ENCODE results near the gene DACH1.
"Not testable (repeated sequence)": the region's sequence is repeated elsewhere in the genome, so short reads cannot be mapped to it uniquely, and the experiment has no call there.

DACH1 gene

GRCh38 chr13:71865874-71866334, 1.1 kb downstream of the DACH1 start:
- DNase-seq, result no peak

DNA sequence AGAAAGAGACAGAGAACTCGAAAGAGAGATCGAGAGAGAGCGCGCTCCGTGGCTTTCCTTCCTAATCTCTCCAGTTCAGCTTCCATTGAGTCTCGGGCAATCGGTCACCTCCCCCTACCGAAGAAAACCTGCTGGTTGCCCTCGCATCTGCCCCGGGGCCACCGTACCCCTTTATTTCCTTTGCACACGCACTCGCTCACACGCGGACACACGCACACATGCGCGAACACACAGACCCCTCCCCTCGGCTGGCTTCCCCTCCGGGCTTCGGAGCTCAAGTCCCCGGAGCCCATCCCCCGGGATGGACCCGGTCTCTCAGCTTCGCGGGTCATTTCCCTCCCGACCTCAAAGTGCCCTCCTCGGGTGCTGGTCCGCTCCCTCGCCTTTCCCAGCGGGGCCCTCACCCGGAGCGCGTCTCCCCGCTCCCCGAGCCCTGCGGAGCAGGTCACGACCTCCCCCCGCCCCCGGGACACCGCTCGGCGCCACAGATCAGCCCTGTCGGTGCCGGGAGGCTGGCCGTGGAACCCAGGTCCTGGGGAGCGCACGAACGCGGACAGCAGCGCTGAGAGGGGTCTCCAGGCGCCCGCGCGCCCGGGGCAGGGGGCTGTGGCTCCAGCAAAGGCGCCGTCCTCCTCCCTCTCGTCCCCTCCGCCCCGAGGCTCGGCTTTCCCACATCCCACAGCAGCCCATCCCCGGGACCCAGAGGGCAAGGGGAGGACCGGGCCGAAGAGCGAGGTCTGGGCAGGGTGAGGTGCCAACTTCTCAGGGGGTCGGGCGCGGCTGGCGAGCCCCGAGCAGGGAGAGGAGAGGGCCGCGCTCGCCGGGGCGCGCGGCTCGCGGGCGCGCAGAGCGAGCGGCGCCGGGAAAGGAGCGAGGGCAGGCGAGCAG, 1.8 kb downstream of the DACH1 start:
- DNase-seq, result no peak

- DNase-seq, result no peak
Measured at GRCh38 chr13:71864094-71864985, 2.7 kb downstream of the DACH1 start.

DNA sequence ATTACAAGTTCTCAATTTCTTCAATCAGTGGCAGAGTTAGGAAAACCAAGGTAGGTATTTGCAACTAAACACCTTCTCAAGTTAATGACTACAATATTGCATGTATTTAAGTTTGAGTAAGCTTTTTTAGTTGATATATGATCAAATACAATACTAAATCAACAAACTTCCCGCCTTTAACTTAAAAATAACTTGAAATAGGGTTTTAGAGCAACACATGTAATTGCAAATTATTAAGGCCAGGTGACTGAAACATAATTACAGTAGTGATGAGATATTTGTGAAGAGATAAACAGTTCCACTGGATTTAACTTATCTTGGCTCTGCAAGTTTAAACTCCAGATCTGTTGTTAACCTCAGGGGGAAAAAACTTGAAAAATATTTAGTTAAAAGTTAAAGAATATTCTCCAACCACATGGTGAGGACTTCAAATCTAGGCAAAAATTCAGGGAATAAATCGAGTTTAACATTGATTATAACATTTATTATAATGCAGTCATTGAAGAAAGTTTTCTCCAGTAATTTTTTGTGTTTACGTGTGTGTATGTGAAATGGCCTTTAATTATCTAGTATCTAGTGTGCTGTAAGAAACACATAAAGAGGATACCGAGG, 3.6 kb downstream of the DACH1 start:
- DNase-seq, result no peak

DNA sequence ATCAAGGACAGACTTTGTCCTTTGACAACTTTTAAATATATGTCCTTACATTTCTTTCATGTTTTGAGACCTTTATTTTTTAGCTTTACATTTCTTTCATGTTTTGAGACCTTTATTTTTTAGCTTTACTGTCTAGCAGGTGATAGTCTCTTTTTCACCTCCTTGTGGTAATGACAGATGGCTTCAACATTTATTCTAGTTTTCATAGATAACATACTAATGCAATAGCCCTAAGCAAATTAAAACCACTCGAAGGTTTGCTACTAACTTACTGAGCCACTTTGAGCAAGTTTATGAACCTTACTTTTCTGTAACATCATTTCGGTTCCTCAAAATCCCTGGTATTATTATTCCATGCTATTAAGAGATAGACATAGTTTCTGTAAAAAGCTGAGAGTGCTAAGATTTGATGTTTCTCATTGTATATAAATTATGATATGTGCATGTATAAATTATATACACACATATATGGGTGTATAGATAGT, 4.5 kb downstream of the DACH1 start:
- DNase-seq, result no peak

GRCh38 chr13:71861769-71862458, 5.1 kb downstream of the DACH1 start:
- no peak for DNase-seq

- DNase-seq, result no peak
Measured at GRCh38 chr13:71860547-71861138, 6.4 kb downstream of the DACH1 start.

DNA sequence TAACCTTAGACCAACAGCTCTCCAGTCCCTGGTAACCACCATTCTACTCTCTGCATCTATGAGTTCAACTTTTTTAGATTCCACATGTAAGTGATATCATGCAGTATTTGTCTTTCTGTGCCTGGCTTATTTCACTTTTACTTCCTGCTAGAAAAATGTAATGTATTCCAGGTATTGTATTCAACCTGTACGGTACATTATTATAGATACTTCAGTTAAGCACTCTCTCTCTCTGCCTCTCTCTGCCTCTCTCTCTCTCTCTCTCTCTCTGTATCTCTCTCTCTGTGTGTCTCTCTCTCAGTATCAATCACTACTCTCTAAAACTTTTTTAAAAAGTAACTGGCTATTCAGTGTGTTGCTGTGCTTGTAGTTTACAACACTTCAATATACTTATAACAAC, 8.4 kb downstream of the DACH1 start:
- DNase-seq, result no peak

GRCh38 chr13:71856548-71857043, 10.4 kb downstream of the DACH1 start:
- no peak for DNase-seq

DNA sequence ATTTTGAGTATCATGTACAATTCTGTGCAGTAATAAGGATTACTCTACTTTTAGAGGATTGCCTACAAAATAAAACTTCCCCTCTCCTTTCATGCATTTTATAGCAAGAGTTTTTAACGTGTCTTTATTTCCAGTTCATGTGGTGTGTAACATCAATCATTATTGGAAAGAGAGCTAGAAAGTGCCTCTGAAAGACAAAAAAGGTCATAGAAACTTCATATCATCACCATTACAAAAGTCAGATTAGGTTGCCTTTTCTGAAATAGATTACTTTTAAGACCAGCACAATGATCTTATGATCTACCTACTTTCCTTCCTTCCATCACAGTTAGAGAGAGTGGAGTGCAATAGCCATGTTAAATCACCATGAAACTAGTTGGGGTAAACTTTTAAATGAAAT, 12.6 kb downstream of the DACH1 start:
- DNase-seq, result no peak

DNA sequence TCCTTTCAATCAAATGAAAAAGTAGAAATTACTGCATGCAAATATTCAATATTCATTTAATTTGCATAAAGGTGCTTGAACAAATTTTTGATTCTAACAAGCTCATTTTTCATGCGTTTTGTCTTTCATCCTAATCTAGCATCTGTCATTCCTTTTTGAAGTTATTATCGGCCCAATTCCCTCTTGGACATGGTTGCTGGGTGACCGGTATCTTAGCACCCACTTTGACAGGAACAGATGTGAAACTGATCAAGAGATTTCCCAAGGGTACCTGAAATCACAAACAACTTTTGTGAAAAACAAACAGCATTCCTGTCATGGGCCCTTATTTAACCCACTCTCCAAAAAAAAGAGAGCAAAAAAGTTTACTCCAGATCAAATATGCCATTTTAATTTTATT, 13.3 kb downstream of the DACH1 start:
- no peak for DNase-seq

- no peak for DNase-seq
Measured at GRCh38 chr13:71852736-71853135, 14.3 kb downstream of the DACH1 start.

- DNase-seq, result no peak
Measured at GRCh38 chr13:71851498-71852409, 15.2 kb downstream of the DACH1 start.

GRCh38 chr13:71842003-71842402, 25.0 kb downstream of the DACH1 start:
- no peak for DNase-seq

DNA sequence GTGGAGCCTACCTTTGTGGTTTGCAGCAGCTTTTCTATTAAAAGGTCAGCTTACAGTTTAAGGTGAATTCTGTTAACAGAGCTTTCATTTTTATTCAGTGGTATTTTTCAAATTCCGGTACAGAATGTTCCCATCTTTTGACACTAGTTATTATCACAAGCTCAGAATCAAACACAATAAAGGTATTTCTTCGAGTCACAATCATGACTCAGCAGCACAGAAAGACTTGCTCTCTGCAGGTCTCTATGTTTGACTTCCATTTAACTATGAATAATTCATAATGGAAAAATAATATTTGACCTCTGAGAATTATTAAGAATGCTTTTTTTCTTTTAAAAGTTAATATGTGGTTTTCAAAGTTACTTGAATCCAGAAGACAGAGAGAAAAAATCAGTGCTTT, 28.2 kb downstream of the DACH1 start:
- no peak for DNase-seq

GRCh38 chr13:71837582-71837981, 29.4 kb downstream of the DACH1 start:
- DNase-seq, result not testable (repeated sequence)

DNA sequence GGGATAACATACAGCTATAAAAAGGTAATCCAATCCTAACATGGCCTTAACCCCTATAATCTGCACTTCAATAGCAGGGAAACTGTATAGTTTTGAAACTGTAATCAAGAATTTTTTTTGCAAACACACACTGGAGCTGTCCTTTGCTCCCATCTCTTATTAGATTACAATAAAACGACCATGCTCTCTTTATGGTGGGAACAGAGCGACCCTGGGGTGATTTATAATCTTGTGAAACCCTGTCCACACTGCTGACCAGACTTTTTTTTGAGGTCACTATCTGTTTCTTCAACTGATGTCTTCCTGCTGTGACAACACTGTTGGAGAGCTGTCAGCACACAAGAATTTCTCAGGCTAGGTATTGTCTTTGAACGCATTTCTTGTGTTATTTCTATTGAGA, 35.3 kb downstream of the DACH1 start:
- no peak for DNase-seq

DNA sequence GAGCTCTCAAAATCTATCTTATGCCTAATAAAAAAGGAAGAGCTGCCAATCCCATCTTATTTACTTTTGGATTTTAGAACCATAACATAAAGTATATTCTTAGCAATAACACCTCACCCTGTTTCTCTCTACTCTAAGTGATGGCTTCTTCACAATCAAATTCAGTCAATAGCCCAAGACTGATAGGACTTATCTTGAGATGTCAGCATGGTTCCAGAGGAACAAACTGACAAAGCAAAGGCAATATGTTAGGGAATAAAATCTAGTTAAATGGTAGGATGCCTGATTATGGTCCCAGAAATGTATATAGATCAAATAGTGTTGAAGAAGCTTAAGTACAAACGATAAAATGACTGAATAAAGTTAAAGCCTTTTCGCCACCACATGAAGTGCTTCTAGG, 36.3 kb downstream of the DACH1 start:
- no peak for DNase-seq

DNA sequence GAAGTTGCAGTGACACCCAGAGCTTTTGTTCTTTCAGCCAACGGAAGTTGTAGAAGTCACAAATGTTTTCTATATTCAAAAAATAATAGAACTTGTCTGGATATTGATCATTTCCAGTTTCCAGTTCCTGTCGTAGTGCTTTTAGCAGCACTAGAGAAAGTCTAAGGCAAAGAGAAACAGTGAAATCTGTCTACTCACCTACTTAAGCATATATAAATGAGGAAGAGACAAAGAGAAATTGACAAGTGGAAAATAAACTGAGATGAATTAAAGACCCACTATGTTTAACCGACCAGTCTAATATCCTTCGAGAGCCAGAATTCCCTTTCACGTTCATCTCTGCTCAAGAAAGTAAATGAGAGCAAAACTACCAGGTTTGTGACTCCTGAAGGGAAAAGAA, 36.7 kb downstream of the DACH1 start:
- no peak for DNase-seq

DNA sequence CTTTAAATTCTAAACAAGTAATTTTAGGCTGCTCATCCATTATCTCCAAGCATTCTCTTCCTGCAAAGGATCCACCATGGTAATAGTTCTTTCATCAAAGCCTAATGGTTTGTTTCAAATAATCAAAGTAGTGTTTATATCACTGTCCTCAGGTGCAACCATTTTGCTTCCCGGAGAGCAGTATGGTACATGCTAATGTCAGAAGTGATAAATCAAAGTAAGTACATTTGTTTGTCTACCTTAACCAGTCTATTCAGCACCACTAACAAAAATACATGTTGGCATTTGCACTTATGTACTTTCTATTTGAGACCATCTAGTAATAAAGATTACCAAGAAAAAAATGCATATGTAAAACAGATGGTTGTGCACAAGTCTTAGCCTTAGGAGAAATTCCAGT, 37.5 kb downstream of the DACH1 start:
- DNase-seq, result no peak

DNA sequence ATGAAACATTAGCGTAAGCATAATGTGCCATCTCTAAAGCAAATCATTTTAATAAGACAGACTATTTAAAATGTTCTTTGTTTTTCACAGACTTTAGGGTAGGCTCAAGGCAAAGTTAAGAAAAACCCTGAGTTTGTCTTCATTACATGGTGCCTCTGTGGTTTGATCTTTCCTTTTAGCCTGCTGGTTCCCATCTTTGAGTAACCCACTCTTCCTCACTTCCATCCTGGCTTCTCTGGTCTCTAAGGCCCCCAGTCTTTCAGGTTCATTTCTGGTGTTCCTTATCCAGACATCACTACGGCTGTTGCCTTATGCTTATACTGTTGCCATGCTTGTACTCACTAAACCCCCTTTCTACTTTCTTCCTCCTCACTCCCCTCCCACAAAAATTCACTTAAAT, 38.4 kb downstream of the DACH1 start:
- no peak for DNase-seq

All from fibroblast of skin of scalp (primary cell).